ENCODE results near the gene SFMBT1. TPM values are rescaled to one million over a fixed set of nuclear protein-coding genes. Genes with fewer than 3 reads are reported as not detected.

SFMBT1 gene
- polyA plus RNA-seq, 1 of the 3 experiments (the other 2 are of a cell fraction), result 0.72 TPM

DNA sequence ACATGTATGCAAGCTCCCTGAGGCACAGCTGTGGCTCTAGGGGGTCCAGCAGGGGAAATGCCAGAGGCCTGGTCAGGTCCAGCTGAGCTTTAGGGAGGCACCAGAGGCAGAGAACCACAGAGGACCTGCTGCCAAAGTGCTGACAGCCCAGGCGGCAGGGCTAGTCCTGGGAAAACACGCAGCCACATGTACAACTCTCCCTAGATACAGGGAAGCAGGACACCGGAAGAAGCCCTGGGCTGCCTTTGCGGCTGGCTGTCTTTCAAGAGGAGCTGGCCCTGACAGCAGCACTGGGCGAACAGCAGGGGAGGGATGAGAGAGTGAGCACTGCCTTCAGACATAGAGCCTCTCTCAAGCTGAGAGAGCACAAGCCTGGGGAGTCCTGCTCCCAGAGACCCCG lies 43.6 kb upstream of the SFMBT1 start:
- CTCF ChIA-PET, result interaction anchor here (1.2 kb wide), 1 partner anchor 17 kb away, joined by 4 read pairs; no protein-coding TSS in a partner anchor

DNA sequence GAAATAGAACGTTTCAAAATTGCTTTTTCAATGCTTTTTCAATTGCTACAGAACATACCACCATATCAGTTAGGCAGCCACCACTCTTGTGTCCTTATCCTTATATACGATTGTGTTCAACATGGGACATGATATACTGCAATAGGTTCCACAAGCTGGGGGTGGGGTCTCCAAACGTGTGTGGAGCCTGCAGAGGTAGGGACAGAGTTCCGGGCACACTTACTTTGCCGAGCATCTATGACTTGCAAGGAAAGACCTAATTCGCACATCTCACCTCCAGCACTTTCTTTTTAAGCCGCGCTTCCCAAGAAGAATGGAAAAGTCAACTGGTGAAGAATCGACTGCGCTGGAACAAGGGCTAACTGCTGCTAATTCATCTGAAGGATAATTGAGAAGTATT lies 39.6 kb upstream of the SFMBT1 start:
- Histone ChIP-seq H3K9ac (no peak overlapping the region), H3K4me1 (ENCODE audit: control insufficient read depth in 1 of 2, insufficient read depth in 2 of 2, low read depth in 1 of 2, low read length in 1 of 2) (peaks cover 0 to 18% of the 10 kb centered on the region in 2 experiments; a peak in 1 of 4 replicates), H3K4me3 (ENCODE audit: low read depth in 2 of 2, low read length in 1 of 2) (no peak overlapping the region), H3K4me2 (no peak overlapping the region), H3K79me2 (ENCODE audit: insufficient read depth) (no peaks in the 10 kb centered on the region), H3F3A (replicated peaks; ENCODE audit: insufficient read depth) (no peaks in the 10 kb centered on the region), H3K27ac (ENCODE audit: low read depth in 2 of 2, low read length in 1 of 2) (no peak overlapping the region), H3K27me3 (ENCODE audit: insufficient read depth) (no peaks in the 10 kb centered on the region), H3K9me2 (no peaks in the 10 kb centered on the region), H3K36me3 (replicated peaks in 1 of 2; ENCODE audit: control insufficient read depth in 1 of 2, insufficient read depth in 2 of 2, low read length in 1 of 2) (peaks cover 0 to 8% of the 10 kb centered on the region in 2 experiments), H3K9me3 (no peaks in the 10 kb centered on the region), H4K20me1 (ENCODE audit: insufficient read depth) (no peaks in the 10 kb centered on the region), H2AFZ (ENCODE audit: low read depth) (no peak overlapping the region)
- POLR2A ChIA-PET, result no interaction called here
- CTCF ChIA-PET, result no interaction called here
- 83% methylated on average over 10 of the region's 10 CpGs for WGBS (ENCODE audit: low lambda C conversion rate)
- TF ChIP-seq, protein P1, sequence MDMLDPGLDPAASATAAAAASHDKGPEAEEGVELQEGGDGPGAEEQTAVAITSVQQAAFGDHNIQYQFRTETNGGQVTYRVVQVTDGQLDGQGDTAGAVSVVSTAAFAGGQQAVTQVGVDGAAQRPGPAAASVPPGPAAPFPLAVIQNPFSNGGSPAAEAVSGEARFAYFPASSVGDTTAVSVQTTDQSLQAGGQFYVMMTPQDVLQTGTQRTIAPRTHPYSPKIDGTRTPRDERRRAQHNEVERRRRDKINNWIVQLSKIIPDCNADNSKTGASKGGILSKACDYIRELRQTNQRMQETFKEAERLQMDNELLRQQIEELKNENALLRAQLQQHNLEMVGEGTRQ (IDR thresholded peaks at IDR 0.05; ENCODE audit: borderline replicate concordance, low read depth, low read length), result no peak
- TF ChIP-seq, protein P2, sequence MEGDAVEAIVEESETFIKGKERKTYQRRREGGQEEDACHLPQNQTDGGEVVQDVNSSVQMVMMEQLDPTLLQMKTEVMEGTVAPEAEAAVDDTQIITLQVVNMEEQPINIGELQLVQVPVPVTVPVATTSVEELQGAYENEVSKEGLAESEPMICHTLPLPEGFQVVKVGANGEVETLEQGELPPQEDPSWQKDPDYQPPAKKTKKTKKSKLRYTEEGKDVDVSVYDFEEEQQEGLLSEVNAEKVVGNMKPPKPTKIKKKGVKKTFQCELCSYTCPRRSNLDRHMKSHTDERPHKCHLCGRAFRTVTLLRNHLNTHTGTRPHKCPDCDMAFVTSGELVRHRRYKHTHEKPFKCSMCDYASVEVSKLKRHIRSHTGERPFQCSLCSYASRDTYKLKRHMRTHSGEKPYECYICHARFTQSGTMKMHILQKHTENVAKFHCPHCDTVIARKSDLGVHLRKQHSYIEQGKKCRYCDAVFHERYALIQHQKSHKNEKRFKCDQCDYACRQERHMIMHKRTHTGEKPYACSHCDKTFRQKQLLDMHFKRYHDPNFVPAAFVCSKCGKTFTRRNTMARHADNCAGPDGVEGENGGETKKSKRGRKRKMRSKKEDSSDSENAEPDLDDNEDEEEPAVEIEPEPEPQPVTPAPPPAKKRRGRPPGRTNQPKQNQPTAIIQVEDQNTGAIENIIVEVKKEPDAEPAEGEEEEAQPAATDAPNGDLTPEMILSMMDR (IDR thresholded peaks at IDR 0.05), result no peak
- no peak for TF ChIP-seq MEF2A (IDR thresholded peaks at IDR 0.05; ENCODE audit: borderline replicate concordance, low read depth)
- no peak for TF ChIP-seq FOXJ3 (CRISPR knock-in tag; IDR thresholded peaks at IDR 0.05)
- TF ChIP-seq, protein P3, sequence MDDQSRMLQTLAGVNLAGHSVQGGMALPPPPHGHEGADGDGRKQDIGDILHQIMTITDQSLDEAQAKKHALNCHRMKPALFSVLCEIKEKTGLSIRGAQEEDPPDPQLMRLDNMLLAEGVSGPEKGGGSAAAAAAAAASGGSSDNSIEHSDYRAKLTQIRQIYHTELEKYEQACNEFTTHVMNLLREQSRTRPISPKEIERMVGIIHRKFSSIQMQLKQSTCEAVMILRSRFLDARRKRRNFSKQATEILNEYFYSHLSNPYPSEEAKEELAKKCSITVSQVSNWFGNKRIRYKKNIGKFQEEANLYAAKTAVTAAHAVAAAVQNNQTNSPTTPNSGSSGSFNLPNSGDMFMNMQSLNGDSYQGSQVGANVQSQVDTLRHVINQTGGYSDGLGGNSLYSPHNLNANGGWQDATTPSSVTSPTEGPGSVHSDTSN (IDR thresholded peaks at IDR 0.05), result no peak
- no peak for TF ChIP-seq ELF1 (IDR thresholded peaks at IDR 0.05)
- no peak for DNase-seq

More for the DNA sequence above, 43.6 kb upstream of the SFMBT1 start:
- H3K36me3 ChIP-seq (replicated peaks in 1 of 2; ENCODE audit: control insufficient read depth in 1 of 2, insufficient read depth in 2 of 2, low read length in 1 of 2), result peaks cover 4 to 35% of the 10 kb centered on the region in 2 experiments
- H3K9me2 ChIP-seq, result no peaks in the 10 kb centered on the region
- H3K9me3 ChIP-seq, result no peaks in the 10 kb centered on the region
- no peak overlapping the region; a peak in 1 of 4 replicates for H3K27ac ChIP-seq (ENCODE audit: low read depth in 2 of 2, low read length in 1 of 2)
- POLR2A ChIA-PET, result no interaction called here
- H3K4me1 ChIP-seq (ENCODE audit: control insufficient read depth in 1 of 2, insufficient read depth in 2 of 2, low read depth in 1 of 2, low read length in 1 of 2), result peaks cover 0 to 7% of the 10 kb centered on the region in 2 experiments; a peak in 1 of 4 replicates
- 92% methylated on average over 4 of the region's 6 CpGs for WGBS (ENCODE audit: low lambda C conversion rate)
- H3K4me3 ChIP-seq (ENCODE audit: low read depth in 2 of 2, low read length in 1 of 2), result no peak overlapping the region
- no peak for TF ChIP-seq JUND (IDR thresholded peaks at IDR 0.05)
- no peaks in the 10 kb centered on the region for H3F3A ChIP-seq (replicated peaks; ENCODE audit: insufficient read depth)
- H3K9ac ChIP-seq, result no peak overlapping the region
- no peaks in the 10 kb centered on the region for H3K79me2 ChIP-seq (ENCODE audit: insufficient read depth)
- no peak for DNase-seq
- no peaks in the 10 kb centered on the region for H3K27me3 ChIP-seq (ENCODE audit: insufficient read depth)
- no peaks in the 10 kb centered on the region for H4K20me1 ChIP-seq (ENCODE audit: insufficient read depth)
- no peak overlapping the region for H2AFZ ChIP-seq (ENCODE audit: low read depth)
- H3K4me2 ChIP-seq, result no peak overlapping the region
